GM18873 (cell line): ENCODE measurements around the gene CAPN1.

Experiments
- ATAC-seq: cut with Tn5 transposase; IDR thresholded peaks from one replicate; pipeline ENCODE4 v1.9.1; 2021; ENCODE audit warnings: mild to moderate bottlenecking, moderate library complexity, moderate number of reproducible peaks; ENCODE audit not compliant: unreplicated experiment, low FRiP score

The CAPN1 gene

DNA sequence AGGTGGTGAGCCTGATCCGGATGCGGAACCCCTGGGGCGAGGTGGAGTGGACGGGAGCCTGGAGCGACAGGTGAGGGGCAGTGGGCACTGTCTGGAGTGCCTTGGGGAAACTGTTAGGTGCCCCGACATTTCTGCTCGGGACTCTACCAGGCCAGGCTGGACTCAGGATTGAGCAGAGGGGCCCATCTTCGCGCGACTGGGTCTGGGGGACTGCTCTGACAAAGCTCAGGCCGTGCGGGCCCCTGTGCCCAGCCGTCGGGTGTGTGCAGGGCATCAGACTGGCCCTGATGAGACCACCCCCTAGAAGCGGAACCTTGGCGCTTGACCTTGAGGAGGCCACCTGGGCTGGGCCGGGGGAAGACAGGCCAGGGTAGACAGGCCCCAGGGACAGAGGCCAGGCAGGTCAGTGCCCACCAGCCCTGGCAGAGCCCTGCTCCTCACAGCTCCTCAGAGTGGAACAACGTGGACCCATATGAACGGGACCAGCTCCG lies 6.3 kb downstream of the CAPN1 start:
- no peak for ATAC-seq

- ATAC-seq, result no peak
Observed at GRCh38 chr11:65188486-65188885, 6.8 kb downstream of the CAPN1 start.

GRCh38 chr11:65189191-65189590 lies 7.5 kb downstream of the CAPN1 start:
- no peak for ATAC-seq

- no peak for ATAC-seq
Observed at GRCh38 chr11:65194564-65194963, 12.8 kb downstream of the CAPN1 start.

DNA sequence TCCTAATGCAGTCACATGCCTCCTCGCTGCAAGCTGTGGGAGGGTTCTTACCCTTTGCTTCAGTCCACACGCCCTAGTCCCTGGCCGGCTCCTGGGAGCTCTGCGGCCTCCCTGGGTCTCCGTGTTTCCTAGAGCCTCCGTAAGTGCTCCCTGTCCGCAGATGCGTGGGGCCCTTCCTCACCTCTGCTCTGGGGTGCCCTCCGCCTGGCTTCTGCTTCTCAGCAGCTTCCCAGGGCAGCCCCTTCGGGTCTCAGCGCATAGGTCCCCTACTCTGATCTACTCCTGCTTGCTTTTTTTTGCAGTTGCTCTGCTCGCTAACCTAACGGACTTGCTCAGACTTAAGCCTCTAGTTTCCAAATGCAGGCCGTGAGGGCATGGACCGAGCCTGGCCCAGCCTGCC lies 22.4 kb downstream of the CAPN1 start:
- ATAC-seq, result no peak

DNA sequence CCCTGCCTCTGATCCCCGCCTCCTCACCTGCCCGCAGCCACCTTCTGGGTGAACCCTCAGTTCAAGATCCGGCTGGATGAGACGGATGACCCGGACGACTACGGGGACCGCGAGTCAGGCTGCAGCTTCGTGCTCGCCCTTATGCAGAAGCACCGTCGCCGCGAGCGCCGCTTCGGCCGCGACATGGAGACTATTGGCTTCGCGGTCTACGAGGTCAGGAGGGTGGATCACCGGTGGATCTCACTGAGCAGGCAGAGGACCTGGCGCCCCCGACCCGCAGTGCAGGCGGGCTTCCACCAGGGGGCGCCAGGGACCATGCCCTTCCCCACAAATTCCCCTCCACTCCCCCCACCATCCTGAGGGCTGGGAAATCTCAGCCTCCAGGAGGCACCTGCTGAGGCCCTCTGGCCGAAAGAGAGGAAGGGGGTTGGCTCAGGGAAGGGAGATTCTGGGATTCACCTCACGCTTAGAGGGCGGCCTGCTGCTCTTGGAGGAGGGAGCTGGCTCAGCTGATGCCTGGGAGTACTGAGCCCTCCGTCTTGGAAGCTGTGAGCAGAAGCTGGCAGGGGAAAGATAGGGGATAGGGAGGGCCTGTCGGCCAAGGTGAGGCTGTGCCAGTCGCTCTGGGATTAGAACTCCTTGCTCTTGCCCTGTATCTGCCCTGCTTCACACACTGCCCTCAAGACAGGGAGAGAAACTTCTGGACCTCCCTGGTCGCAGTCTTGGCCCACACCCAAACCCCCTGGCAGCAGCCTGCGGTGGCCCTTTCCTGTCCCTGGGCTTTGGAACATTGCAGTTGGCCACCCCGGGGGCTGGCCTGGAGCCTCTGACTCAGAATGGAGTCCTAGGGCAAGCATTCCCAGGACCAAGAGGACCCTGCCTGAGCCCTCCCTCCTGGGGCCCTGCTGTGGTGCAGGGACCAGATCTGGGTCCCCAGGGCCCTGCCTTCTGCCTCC lies 23.2 kb downstream of the CAPN1 start:
- no peak for ATAC-seq

- no peak for ATAC-seq
Observed at GRCh38 chr11:65205602-65205967, 23.9 kb downstream of the CAPN1 start.

DNA sequence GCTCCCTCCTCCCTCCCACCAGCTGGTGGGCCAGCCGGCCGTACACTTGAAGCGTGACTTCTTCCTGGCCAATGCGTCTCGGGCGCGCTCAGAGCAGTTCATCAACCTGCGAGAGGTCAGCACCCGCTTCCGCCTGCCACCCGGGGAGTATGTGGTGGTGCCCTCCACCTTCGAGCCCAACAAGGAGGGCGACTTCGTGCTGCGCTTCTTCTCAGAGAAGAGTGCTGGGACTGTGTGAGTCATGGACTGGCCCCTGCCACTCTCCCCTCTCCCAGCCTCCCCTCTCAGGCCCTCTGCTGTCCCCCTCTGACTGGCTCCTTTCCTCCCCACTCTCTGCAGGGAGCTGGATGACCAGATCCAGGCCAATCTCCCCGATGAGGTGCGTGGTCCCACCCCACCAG lies 24.7 kb downstream of the CAPN1 start:
- no peak for ATAC-seq

GRCh38 chr11:65206901-65207300 lies 25.2 kb downstream of the CAPN1 start:
- no peak for ATAC-seq

DNA sequence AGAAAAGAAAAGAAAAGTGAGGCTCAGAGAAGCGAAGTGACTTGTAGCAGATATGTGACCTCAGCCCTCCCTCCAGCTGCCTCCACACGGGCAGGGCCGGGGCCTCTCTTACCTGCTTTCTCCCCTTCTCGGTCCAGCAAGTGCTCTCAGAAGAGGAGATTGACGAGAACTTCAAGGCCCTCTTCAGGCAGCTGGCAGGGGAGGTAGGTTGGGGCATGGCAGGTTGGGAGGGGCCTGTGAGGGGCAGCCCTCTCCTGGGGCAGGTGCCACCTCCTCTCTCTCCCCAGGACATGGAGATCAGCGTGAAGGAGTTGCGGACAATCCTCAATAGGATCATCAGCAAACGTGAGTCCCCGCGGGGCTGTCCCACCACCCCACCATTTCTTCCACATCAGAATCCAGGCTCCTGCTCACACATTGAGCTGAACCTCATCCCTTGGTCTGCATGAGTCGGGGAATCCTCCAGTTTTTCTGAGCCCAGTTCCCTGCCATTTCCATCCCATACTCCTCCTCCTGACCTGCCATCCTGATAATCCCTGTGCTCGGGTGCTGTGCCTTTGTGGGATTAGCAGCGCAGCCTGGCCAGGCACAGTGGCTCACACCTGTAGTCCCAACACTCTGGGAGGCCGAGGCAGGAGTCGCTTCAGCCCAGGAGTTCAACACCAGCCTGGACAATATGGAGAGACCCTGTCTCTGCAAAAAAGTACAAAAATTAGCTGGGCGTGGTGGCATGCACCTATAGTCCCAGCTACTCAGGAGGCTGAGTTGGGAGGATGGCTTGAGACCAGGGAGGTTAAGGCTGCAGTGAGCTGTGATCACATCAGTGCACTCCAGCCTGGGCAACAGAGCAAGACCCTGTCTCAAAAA lies 26.4 kb downstream of the CAPN1 start:
- ATAC-seq, result no peak

- no peak for ATAC-seq
Observed at GRCh38 chr11:65208785-65209710, 27.3 kb downstream of the CAPN1 start.

- ATAC-seq, result no peak
Observed at GRCh38 chr11:65209711-65210360, 28.1 kb downstream of the CAPN1 start.

- ATAC-seq, result no peak
Observed at GRCh38 chr11:65210361-65210731, 28.6 kb downstream of the CAPN1 start.

DNA sequence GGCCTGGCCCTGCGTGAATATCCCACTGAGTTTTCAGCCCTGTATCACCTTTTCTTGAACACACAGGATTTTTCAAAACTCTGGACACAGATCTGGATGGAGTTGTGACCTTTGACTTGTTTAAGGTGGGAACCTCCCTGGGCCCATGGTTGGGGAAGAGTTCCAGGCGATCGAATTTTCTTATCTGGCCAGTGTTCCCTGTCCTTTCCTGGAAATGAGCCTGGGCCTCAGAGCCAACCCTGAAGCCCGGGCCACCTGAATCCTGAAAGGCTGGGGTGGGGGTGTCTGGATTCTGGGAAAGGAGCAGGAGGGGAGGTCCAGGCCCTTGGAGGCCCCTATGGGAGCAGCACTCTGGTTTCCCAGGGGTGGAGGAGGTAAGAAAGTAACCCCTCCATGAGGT lies 29.0 kb downstream of the CAPN1 start:
- no peak for ATAC-seq

DNA sequence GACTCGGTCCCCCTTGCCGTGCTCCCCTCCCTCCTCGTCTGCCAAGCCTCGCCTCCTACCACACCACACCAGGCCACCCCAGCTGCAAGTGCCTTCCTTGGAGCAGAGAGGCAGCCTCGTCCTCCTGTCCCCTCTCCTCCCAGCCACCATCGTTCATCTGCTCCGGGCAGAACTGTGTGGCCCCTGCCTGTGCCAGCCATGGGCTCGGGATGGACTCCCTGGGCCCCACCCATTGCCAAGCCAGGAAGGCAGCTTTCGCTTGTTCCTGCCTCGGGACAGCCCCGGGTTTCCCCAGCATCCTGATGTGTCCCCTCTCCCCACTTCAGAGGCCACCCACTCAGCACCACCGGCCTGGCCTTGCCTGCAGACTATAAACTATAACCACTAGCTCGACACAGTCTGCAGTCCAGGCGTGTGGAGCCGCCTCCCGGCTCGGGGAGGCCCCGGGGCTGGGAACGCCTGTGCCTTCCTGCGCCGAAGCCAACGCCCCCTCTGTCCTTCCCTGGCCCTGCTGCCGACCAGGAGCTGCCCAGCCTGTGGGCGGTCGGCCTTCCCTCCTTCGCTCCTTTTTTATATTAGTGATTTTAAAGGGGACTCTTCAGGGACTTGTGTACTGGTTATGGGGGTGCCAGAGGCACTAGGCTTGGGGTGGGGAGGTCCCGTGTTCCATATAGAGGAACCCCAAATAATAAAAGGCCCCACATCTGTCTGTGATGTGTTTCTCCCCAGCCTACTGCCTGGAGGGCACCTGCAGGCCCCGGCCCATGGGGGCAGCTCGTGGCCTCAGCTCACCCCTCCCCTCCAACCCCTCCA lies 29.8 kb downstream of the CAPN1 start:
- no peak for ATAC-seq

GRCh38 chr11:65212226-65212801 lies 30.6 kb downstream of the CAPN1 start:
- no peak for ATAC-seq

DNA sequence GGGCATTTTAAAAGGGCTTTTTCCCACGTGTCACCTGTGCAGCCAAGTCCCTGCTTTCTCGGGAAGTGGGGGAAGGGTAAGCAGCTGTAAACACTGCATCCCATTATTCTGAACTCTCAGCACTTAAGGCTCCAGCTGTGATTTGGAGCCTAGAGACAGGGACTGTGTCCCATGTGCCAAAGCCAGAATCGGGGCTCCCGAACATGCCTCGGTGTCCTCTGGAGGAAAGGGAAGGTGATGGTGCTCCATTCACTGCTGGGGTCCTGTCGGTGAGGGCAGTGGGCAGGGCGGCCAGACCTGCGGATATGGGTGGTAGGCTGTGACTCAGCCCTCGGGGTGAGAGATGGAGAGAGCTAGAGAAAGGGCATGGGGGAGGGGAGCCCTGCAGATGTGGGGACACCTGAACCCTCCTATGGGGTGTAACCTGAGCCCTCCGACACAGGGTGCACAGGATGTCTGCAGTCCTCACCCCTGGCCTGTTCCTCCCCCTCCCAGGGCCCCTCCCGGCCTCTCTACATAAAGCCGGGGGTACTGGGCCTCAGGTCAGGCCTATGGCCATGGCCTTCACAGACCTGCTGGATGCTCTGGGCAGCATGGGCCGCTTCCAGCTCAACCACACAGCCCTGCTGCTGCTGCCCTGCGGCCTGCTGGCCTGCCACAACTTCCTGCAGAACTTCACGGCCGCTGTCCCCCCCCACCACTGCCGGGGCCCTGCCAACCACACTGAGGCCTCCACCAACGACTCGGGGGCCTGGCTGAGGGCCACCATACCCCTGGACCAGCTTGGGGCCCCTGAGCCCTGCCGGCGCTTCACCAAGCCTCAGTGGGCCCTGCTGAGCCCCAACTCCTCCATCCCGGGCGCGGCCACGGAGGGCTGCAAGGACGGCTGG lies 31.8 kb downstream of the CAPN1 start:
- no peak for ATAC-seq
